Vagina (tissue), 2 donors: ENCODE data around the gene DDIAS. TPM values are rescaled to one million over a fixed set of nuclear protein-coding genes. Genes with fewer than 3 reads are reported as not detected.

Experiments
- DNase-seq, 2 donors: peaks; one replicate each; pipeline ENCODE4 v3.0.0-alpha.2; 2017; ENCODE audit errors: extremely low spot score in 2 of 2
- H3K27ac ChIP-seq: fragments of 200-600 bp; sonication (generic); one replicate; pipeline ENCODE4 v1.5.1; 2019
- H3K27me3 ChIP-seq: fragments of 200-600 bp; sonication (generic); one replicate; pipeline ENCODE4 v1.5.1; 2019
- H3K36me3 ChIP-seq, 2 donors: fragments of 200-600 bp; sonication (generic); one replicate each; pipeline ENCODE4 v1.5.1; 2017 to 2019
- H3K4me1 ChIP-seq: fragments of 200-600 bp; sonication (generic); one replicate; pipeline ENCODE4 v1.5.1; 2019
- H3K4me3 ChIP-seq, 2 donors: fragments of 200-600 bp; sonication (generic); 1 replicate in 1 of 2; 2 replicates in 1 of 2; pipeline ENCODE4 v1.5.1; 2016 to 2019
- H3K9me3 ChIP-seq: fragments of 200-600 bp; sonication (generic); one replicate; pipeline ENCODE4 v1.5.1; 2019
- CTCF ChIP-seq, 3 experiments: fragments of 450-650 bp in 2 of 3; fragments of 200-600 bp in 1 of 3; sonication (generic) in 1 of 3; IDR thresholded peaks; one replicate each; pipeline ENCODE4 v1.5.1; 2017 to 2019; ENCODE audit warnings: antibody characterized with exemption in 3 of 3, mild to moderate bottlenecking in 2 of 3, moderate library complexity in 2 of 3
- POLR2A ChIP-seq, 2 donors: fragments of 450-650 bp; IDR thresholded peaks; one replicate each; pipeline ENCODE4 v1.6.1; 2017; ENCODE audit warnings: antibody characterized with exemption in 2 of 2, mild to moderate bottlenecking in 2 of 2, moderate library complexity in 2 of 2
- POLR2AphosphoS5 ChIP-seq, 2 donors: sonication (generic); formaldehyde crosslinking; IDR thresholded peaks; one replicate each; pipeline ENCODE4 v1.9.0; 2017; ENCODE audit warnings: antibody characterized with exemption in 2 of 2, mild to moderate bottlenecking in 2 of 2, low read depth in 1 of 2; ENCODE audit not compliant: insufficient read depth in 1 of 2
- intact Hi-C: fragments of 100-400 bp; cut with DNase I; formaldehyde crosslinking; loops from one replicate; pipeline ENCODE4 v1.15.1; 2023
- total RNA-seq: library from RNA; depleted of rRNA; stranded (reverse); fragments of >200 nt; gene quantifications from one replicate; pipeline ENCODE4 v1.2.3, GENCODE V29; 2016

DDIAS gene
- total RNA-seq, 1 donor from 2014 or later, result 1.5 TPM

GRCh38 chr11:82858133-82858532, 43.4 kb upstream of the DDIAS start:
- Histone ChIP-seq H3K27ac (peak overlapping the region; percentile 31), H3K36me3 (no peaks in the 10 kb centered on the region)

GRCh38 chr11:82858556-82859091, 42.9 kb upstream of the DDIAS start:
- H3K27ac ChIP-seq, result peak overlapping the region; percentile 31
- H3K36me3 ChIP-seq, result no peaks in the 10 kb centered on the region
- peaks cover 2% of the 10 kb centered on the region for H3K4me1 ChIP-seq
- no peak for DNase-seq
- H3K4me3 ChIP-seq, result no peak overlapping the region
- no peaks in the 10 kb centered on the region for H3K27me3 ChIP-seq
- intact Hi-C loops, result no loop called here
- H3K9me3 ChIP-seq, result no peaks in the 10 kb centered on the region
- TF ChIP-seq POLR2A (IDR thresholded peaks at IDR 0.05), result no peak

More at GRCh38 chr11:82858133-82858532, 43.4 kb upstream of the DDIAS start:
- DNase-seq, result no peak
- intact Hi-C loops, result no loop called here
- Histone ChIP-seq H3K9me3 (no peaks in the 10 kb centered on the region), H3K4me3 (no peak overlapping the region), H3K4me1 (no peaks in the 10 kb centered on the region), H3K27me3 (no peaks in the 10 kb centered on the region)
- TF ChIP-seq POLR2AphosphoS5 (IDR thresholded peaks at IDR 0.05; ENCODE audit: insufficient read depth in 1 of 2, low read depth in 1 of 2) (no peak), CTCF (IDR thresholded peaks at IDR 0.05) (no peak), POLR2A (IDR thresholded peaks at IDR 0.05) (no peak)

GRCh38 chr11:82859750-82860149, 41.8 kb upstream of the DDIAS start:
- no peaks in the 10 kb centered on the region for H3K27me3 ChIP-seq
- no peak for DNase-seq
- no peak overlapping the region for H3K27ac ChIP-seq
- no peak for TF ChIP-seq POLR2AphosphoS5 (IDR thresholded peaks at IDR 0.05; ENCODE audit: insufficient read depth in 1 of 2, low read depth in 1 of 2)
- no peak for TF ChIP-seq CTCF (IDR thresholded peaks at IDR 0.05)
- TF ChIP-seq POLR2A (IDR thresholded peaks at IDR 0.05), result no peak
- intact Hi-C loops, result loop anchor here (5.0 kb wide), 1 partner anchor 137 kb away; no protein-coding TSS in a partner anchor
- H3K36me3 ChIP-seq, result no peaks in the 10 kb centered on the region
- H3K9me3 ChIP-seq, result no peaks in the 10 kb centered on the region
- peaks cover 13% of the 10 kb centered on the region for H3K4me1 ChIP-seq
- no peak overlapping the region for H3K4me3 ChIP-seq

GRCh38 chr11:82862379-82862778, 39.2 kb upstream of the DDIAS start:
- H3K27ac ChIP-seq, result no peak overlapping the region
- no peak for DNase-seq
- no peak for TF ChIP-seq POLR2A (IDR thresholded peaks at IDR 0.05)
- no peak for TF ChIP-seq CTCF (IDR thresholded peaks at IDR 0.05)
- TF ChIP-seq POLR2AphosphoS5 (IDR thresholded peaks at IDR 0.05; ENCODE audit: insufficient read depth in 1 of 2, low read depth in 1 of 2), result no peak
- H3K4me3 ChIP-seq, result no peak overlapping the region
- no peaks in the 10 kb centered on the region for H3K27me3 ChIP-seq
- no peaks in the 10 kb centered on the region for H3K36me3 ChIP-seq
- H3K4me1 ChIP-seq, result peaks cover 22% of the 10 kb centered on the region
- intact Hi-C loops, result loop anchor here (5.0 kb wide), 1 partner anchor 140 kb away; no protein-coding TSS in a partner anchor
- H3K9me3 ChIP-seq, result no peaks in the 10 kb centered on the region

- no peak for DNase-seq
- TF ChIP-seq POLR2AphosphoS5 (IDR thresholded peaks at IDR 0.05; ENCODE audit: insufficient read depth in 1 of 2, low read depth in 1 of 2) (no peak), CTCF (IDR thresholded peaks at IDR 0.05) (no peak), POLR2A (IDR thresholded peaks at IDR 0.05) (no peak)
Measured at GRCh38 chr11:82863209-82863608, 38.3 kb upstream of the DDIAS start.

More at GRCh38 chr11:82863209-82863608, 38.3 kb upstream of the DDIAS start:
- no peak overlapping the region for H3K27ac ChIP-seq
- intact Hi-C loops, result loop anchor here (5.0 kb wide), 1 partner anchor 141 kb away; no protein-coding TSS in a partner anchor
- no peaks in the 10 kb centered on the region for H3K27me3 ChIP-seq
- no peaks in the 10 kb centered on the region for H3K36me3 ChIP-seq
- H3K9me3 ChIP-seq, result no peaks in the 10 kb centered on the region
- H3K4me3 ChIP-seq, result no peak overlapping the region
- peaks cover 30% of the 10 kb centered on the region for H3K4me1 ChIP-seq
